Mesothelial cell of epicardium (in vitro differentiated cells): Measurements from ENCODE around the gene MMP21. TPM values are rescaled to one million over a fixed set of nuclear protein-coding genes. Genes with fewer than 3 reads are reported as not detected.

Source experiments
- DNase-seq, 2 experiments: peaks; one replicate each; pipeline ENCODE4 v3.0.0; 2021; ENCODE audit warnings: low spot score in 2 of 2; ENCODE audit not compliant: unreplicated experiment in 2 of 2
- H3K27ac Mint-ChIP-seq: 2 replicates; pipeline ENCODE4 v1.8.0; 2021; ENCODE audit warnings: mixed read lengths
- H3K27me3 Mint-ChIP-seq: 2 replicates; pipeline ENCODE4 v1.8.0; 2021; ENCODE audit warnings: low read depth, mixed read lengths
- H3K36me3 Mint-ChIP-seq: 2 replicates; pipeline ENCODE4 v1.8.0; 2021; ENCODE audit warnings: mixed read lengths
- H3K4me1 Mint-ChIP-seq: 2 replicates; pipeline ENCODE4 v1.8.0; 2021; ENCODE audit warnings: mixed read lengths
- H3K4me3 Mint-ChIP-seq: 2 replicates; pipeline ENCODE4 v1.8.0; 2021; ENCODE audit warnings: mild to moderate bottlenecking, moderate library complexity, mixed read lengths
- H3K9me3 Mint-ChIP-seq: 2 replicates; pipeline ENCODE4 v1.8.0; 2021; ENCODE audit warnings: mixed read lengths
- CTCF ChIP-seq: fragments of 200-600 bp; sonication (generic); IDR thresholded peaks from one replicate; pipeline ENCODE4 v1.5.0; 2021; ENCODE audit warnings: antibody characterized with exemption; ENCODE audit not compliant: unreplicated experiment
- total RNA-seq: library from RNA; stranded (reverse); gene quantifications from 3 replicates; pipeline ENCODE4 v1.2.1, GENCODE V29; 2021

The MMP21 gene
- total RNA-seq, 1 donor from 2014 or later, result 0.18 TPM

DNA sequence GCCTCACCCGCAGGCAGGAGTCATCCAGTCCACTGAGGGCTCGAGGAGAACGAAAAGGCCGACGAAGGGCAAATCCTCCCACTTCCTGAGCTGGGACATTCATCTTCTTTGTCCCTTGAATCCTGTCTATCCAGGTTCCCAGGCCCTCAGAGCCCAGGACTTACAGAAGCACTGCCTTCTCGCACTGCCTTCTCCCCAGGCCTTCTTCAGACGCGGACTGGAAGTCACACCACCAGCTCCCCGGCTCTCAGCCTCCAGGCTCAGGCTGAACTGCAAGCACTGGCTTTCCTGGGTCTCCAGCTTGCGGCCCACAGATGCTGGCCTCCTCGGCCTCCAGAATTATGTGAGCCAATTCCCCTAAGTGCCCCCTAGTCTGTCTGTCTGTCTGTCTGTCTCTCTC lies 6.4 kb upstream of the MMP21 start:
- Mint-ChIP-seq H3K27me3 (no peaks in the 10 kb centered on the region), H3K9me3 (peaks cover 9% of the 10 kb centered on the region), H3K27ac (no peak overlapping the region), H3K36me3 (no peaks in the 10 kb centered on the region), H3K4me1 (peaks cover 4% of the 10 kb centered on the region), H3K4me3 (no peak overlapping the region)
- DNase-seq, result no peak
- TF ChIP-seq CTCF, result no peak

- Mint-ChIP-seq H3K4me3 (no peak overlapping the region), H3K9me3 (peaks cover 9% of the 10 kb centered on the region), H3K27me3 (no peaks in the 10 kb centered on the region), H3K27ac (no peak overlapping the region), H3K4me1 (peaks cover 4% of the 10 kb centered on the region), H3K36me3 (no peaks in the 10 kb centered on the region)
- TF ChIP-seq CTCF, result no peak
- no peak for DNase-seq
These were observed 5.8 kb upstream of the MMP21 start for GRCh38 chr10:125781374-125781773.

GRCh38 chr10:125779403-125780327 lies 4.0 kb upstream of the MMP21 start:
- no peak for DNase-seq
- H3K27ac Mint-ChIP-seq, result no peak overlapping the region

DNA sequence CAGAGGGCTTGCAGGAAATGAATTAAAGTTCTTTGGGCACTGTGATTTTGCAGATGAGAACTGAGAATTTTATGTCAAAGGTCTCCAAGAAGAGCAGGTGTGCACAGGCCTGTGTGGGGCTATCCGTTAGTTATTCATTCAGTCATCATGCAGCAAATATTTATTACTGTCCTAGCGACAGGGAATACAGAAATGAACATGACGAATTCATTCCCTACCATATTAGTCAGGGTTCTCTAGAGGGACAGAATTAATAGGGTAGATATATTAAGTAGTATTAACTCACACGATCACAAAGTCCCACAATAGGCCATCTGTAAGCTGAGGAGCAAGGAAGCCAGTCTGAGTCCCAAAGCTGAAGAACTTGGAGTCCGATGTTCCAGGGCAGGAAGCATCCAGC lies 2.9 kb upstream of the MMP21 start:
- Mint-ChIP-seq H3K9me3 (peaks cover 9% of the 10 kb centered on the region), H3K36me3 (no peaks in the 10 kb centered on the region), H3K27ac (no peak overlapping the region), H3K4me3 (no peak overlapping the region), H3K27me3 (no peaks in the 10 kb centered on the region), H3K4me1 (no peaks in the 10 kb centered on the region)
- no peak for DNase-seq
- TF ChIP-seq CTCF, result no peak

More at GRCh38 chr10:125779403-125780327, 4.0 kb upstream of the MMP21 start:
- no peak overlapping the region for H3K4me3 Mint-ChIP-seq
- H3K27me3 Mint-ChIP-seq, result no peaks in the 10 kb centered on the region
- H3K4me1 Mint-ChIP-seq, result peaks cover 4% of the 10 kb centered on the region
- peaks cover 9% of the 10 kb centered on the region for H3K9me3 Mint-ChIP-seq
- no peaks in the 10 kb centered on the region for H3K36me3 Mint-ChIP-seq
- TF ChIP-seq CTCF, result no peak

DNA sequence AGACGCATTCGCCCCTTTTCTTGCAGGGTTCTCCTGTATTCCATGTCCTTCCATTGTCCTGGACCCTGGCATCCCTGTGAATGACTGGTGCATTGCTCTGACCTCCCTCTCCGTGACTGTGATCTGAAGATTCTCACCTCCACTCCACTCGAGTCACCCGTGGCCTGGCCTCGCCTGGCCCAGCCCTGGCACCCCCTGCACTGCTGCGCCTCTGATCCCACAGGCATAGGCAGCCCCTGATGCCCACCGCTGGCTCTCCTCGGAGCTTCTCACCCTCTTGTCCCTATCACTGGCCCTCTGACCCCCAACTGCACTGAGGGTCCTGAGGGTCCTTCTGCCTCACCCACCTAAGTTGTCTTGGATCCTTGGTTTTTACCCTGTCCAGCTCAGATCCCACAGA lies 2.2 kb upstream of the MMP21 start:
- Mint-ChIP-seq H3K4me3 (no peak overlapping the region), H3K27me3 (no peaks in the 10 kb centered on the region), H3K36me3 (no peaks in the 10 kb centered on the region), H3K9me3 (peaks cover 9% of the 10 kb centered on the region), H3K4me1 (no peaks in the 10 kb centered on the region), H3K27ac (no peak overlapping the region)
- TF ChIP-seq CTCF, result no peak
- DNase-seq, result no peak
